Neural progenitor cell (in vitro differentiated cells): ENCODE results near the gene EIF2A. TPM values are rescaled to one million over a fixed set of nuclear protein-coding genes. Genes with fewer than 3 reads are reported as not detected.

Source experiments
- DNase-seq: peaks from one replicate; pipeline ENCODE4 v3.0.0-alpha.2; 2016; ENCODE audit warnings: low spot score
- H2AFZ ChIP-seq: fragments of 200-600 bp; sonication (generic); replicated peaks from 2 replicates; pipeline ENCODE4 v1.6.1; 2016; ENCODE audit warnings: antibody characterized with exemption
- H3F3A ChIP-seq: fragments of 200-600 bp; sonication (generic); 2 replicates; pipeline ENCODE4 v1.6.1; 2016; ENCODE audit warnings: antibody characterized with exemption, low read depth
- H3K27ac ChIP-seq: fragments of 200-600 bp; sonication (generic); 2 replicates; pipeline ENCODE4 v1.5.1; 2016; ENCODE audit warnings: mild to moderate bottlenecking
- H3K27me3 ChIP-seq: fragments of 200-600 bp; sonication (generic); 2 replicates; pipeline ENCODE4 v1.6.1; 2016; ENCODE audit warnings: mild to moderate bottlenecking, moderate library complexity
- H3K36me3 ChIP-seq: fragments of 200-600 bp; sonication (generic); 2 replicates; pipeline ENCODE4 v1.5.1; 2016
- H3K4me1 ChIP-seq: fragments of 200-600 bp; sonication (generic); 2 replicates; pipeline ENCODE4 v1.6.1; 2016; ENCODE audit warnings: mixed run types
- H3K4me2 ChIP-seq: fragments of 200-600 bp; sonication (generic); 2 replicates; pipeline ENCODE4 v1.6.1; 2016
- H3K4me3 ChIP-seq: fragments of 200-600 bp; sonication (generic); 2 replicates; pipeline ENCODE4 v1.5.1; 2016
- H3K79me2 ChIP-seq: fragments of 200-600 bp; sonication (generic); 2 replicates; pipeline ENCODE4 v1.6.1; 2016; ENCODE audit warnings: low read depth
- H3K9ac ChIP-seq: fragments of 200-600 bp; sonication (generic); 2 replicates; pipeline ENCODE4 v1.6.1; 2016
- H3K9me3 ChIP-seq: fragments of 200-600 bp; sonication (generic); 2 replicates; pipeline ENCODE4 v1.5.1; 2016; ENCODE audit warnings: low read depth
- H4K20me1 ChIP-seq: fragments of 200-600 bp; sonication (generic); 2 replicates; pipeline ENCODE4 v1.6.1; 2016; ENCODE audit warnings: low read depth
- H3K27ac Mint-ChIP-seq: 3 replicates; pipeline ENCODE4 v1.8.0; 2021; ENCODE audit warnings: mixed read lengths
- H3K27me3 Mint-ChIP-seq: 2 replicates; pipeline ENCODE4 v1.8.0; 2022; ENCODE audit warnings: low read depth, mild to moderate bottlenecking, inconsistent platforms, moderate library complexity, mixed read lengths; ENCODE audit not compliant: insufficient read depth
- H3K36me3 Mint-ChIP-seq: 3 replicates; pipeline ENCODE4 v1.8.0; 2021; ENCODE audit warnings: mixed read lengths
- H3K4me1 Mint-ChIP-seq: 3 replicates; pipeline ENCODE4 v1.8.0; 2021; ENCODE audit warnings: mixed read lengths
- H3K4me3 Mint-ChIP-seq: 3 replicates; pipeline ENCODE4 v1.8.0; 2021; ENCODE audit warnings: mild to moderate bottlenecking, moderate library complexity, mixed read lengths
- H3K9me3 Mint-ChIP-seq: 3 replicates; pipeline ENCODE4 v1.8.0; 2020; ENCODE audit warnings: mixed read lengths
- EZH2 ChIP-seq: fragments of 200-600 bp; sonication (generic); IDR thresholded peaks from 2 replicates; pipeline ENCODE4 v1.6.1; 2017; ENCODE audit warnings: antibody characterized with exemption, mild to moderate bottlenecking, moderate library complexity
- EZH2phosphoT487 ChIP-seq: fragments of 200-600 bp; sonication (generic); IDR thresholded peaks from 2 replicates; pipeline ENCODE4 v1.6.1; 2017; ENCODE audit warnings: antibody characterized with exemption
- total RNA-seq: library from RNA; depleted of rRNA; stranded (reverse); fragments of >200 nt; gene quantifications from 2 replicates; pipeline ENCODE4 v1.2.3, GENCODE V29; 2015; ENCODE audit warnings: low replicate concordance
- TF ChIP-seq, protein P1 (sequence below): fragments of 200-600 bp; sonication (generic); IDR thresholded peaks from 2 replicates; pipeline ENCODE4 v1.5.1; 2017; ENCODE audit warnings: antibody characterized with exemption, mild to moderate bottlenecking

Gene EIF2A
- total RNA-seq, 1 donor from 2014 or later: 135 TPM

DNA sequence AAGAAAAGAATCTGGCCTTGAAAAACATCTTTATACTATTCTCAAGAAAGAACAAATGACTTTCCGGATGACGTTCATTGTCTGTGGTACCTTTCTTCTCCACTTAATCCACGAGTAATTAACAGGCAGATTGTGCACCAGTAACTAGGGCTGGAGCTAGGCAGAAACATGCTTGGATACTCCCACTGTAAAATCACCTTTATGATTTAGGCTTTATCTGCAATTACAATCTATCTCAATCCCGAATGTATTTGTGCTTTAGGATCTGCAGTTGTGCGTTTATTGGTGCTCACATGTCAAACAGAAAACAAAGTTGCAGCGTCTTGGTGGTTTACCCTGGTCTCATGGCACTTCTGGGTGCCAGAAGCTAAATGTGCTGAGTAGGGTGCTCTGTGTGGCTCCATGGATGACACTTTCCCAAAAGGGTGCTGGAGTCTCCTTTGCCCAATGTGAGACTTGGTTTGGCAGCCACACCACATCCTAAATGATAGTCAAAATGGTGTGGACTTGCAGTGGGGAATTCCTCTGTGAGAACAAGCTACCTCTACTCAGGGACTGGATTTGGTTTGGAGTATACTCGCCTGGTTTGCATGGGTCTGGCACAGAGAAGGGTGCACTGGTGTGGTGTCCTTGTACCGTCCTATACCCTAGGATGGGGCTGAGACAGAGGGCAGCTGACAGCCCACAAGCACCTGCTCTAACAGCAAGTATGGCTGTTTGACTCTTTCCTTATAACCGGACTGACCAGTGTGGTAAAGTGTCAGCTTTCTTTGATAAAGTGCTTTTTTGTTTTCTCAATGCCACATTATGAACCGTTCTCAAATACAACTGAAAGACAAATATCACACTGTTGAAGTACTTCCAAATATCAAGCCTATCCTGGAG, 8.0 kb upstream of the EIF2A start:
- H3K79me2 ChIP-seq: peaks cover 12% of the 10 kb centered on the region

GRCh38 chr3:150540297-150540696, 6.3 kb upstream of the EIF2A start:
- no peak overlapping the region for H3K4me2 ChIP-seq
- no peaks in the 10 kb centered on the region for H3K27me3 ChIP-seq
- Mint-ChIP-seq H3K4me1 (peaks cover 9% of the 10 kb centered on the region), H3K9me3 (no peaks in the 10 kb centered on the region), H3K36me3 (peaks cover 1% of the 10 kb centered on the region), H3K27me3 (no peaks in the 10 kb centered on the region), H3K4me3 (no peak overlapping the region), H3K27ac (no peak overlapping the region)
- DNase-seq: no peak
- peaks cover 13% of the 10 kb centered on the region for H4K20me1 ChIP-seq
- H3K79me2 ChIP-seq: peaks cover 29% of the 10 kb centered on the region
- peaks cover 10% of the 10 kb centered on the region for H3K4me1 ChIP-seq
- no peak overlapping the region for H3K27ac ChIP-seq
- H3K9ac ChIP-seq: no peak overlapping the region
- no peak overlapping the region for H3K4me3 ChIP-seq
- H3F3A ChIP-seq: no peaks in the 10 kb centered on the region
- H3K9me3 ChIP-seq: no peaks in the 10 kb centered on the region
- no peak overlapping the region for H2AFZ ChIP-seq
- TF ChIP-seq, protein P1, sequence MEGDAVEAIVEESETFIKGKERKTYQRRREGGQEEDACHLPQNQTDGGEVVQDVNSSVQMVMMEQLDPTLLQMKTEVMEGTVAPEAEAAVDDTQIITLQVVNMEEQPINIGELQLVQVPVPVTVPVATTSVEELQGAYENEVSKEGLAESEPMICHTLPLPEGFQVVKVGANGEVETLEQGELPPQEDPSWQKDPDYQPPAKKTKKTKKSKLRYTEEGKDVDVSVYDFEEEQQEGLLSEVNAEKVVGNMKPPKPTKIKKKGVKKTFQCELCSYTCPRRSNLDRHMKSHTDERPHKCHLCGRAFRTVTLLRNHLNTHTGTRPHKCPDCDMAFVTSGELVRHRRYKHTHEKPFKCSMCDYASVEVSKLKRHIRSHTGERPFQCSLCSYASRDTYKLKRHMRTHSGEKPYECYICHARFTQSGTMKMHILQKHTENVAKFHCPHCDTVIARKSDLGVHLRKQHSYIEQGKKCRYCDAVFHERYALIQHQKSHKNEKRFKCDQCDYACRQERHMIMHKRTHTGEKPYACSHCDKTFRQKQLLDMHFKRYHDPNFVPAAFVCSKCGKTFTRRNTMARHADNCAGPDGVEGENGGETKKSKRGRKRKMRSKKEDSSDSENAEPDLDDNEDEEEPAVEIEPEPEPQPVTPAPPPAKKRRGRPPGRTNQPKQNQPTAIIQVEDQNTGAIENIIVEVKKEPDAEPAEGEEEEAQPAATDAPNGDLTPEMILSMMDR: no peak
- no peak for TF ChIP-seq EZH2phosphoT487
- no peak for TF ChIP-seq EZH2
- peaks cover 8% of the 10 kb centered on the region for H3K36me3 ChIP-seq

More for the DNA sequence above, 8.0 kb upstream of the EIF2A start:
- H3K27ac ChIP-seq: no peak overlapping the region
- H3K9me3 ChIP-seq: no peaks in the 10 kb centered on the region
- DNase-seq: no peak
- Mint-ChIP-seq H3K27ac (no peak overlapping the region), H3K36me3 (peaks cover 1% of the 10 kb centered on the region), H3K4me3 (no peak overlapping the region), H3K4me1 (no peaks in the 10 kb centered on the region), H3K27me3 (no peaks in the 10 kb centered on the region), H3K9me3 (no peaks in the 10 kb centered on the region)
- peaks cover 8% of the 10 kb centered on the region for H3K36me3 ChIP-seq
- H3F3A ChIP-seq: no peaks in the 10 kb centered on the region
- no peak overlapping the region for H3K4me2 ChIP-seq
- H2AFZ ChIP-seq: no peak overlapping the region
- H3K4me3 ChIP-seq: no peak overlapping the region
- no peaks in the 10 kb centered on the region for H3K4me1 ChIP-seq
- no peaks in the 10 kb centered on the region for H4K20me1 ChIP-seq
- TF ChIP-seq, protein P1: no peak
- TF ChIP-seq EZH2phosphoT487: no peak
- no peak for TF ChIP-seq EZH2
- H3K27me3 ChIP-seq: no peaks in the 10 kb centered on the region
- H3K9ac ChIP-seq: no peak overlapping the region

- H3K4me2 ChIP-seq: no peak overlapping the region
- DNase-seq: no peak
- Mint-ChIP-seq H3K27me3 (peaks cover 2% of the 10 kb centered on the region), H3K9me3 (no peaks in the 10 kb centered on the region), H3K36me3 (peaks cover 1% of the 10 kb centered on the region), H3K4me3 (no peak overlapping the region), H3K27ac (no peak overlapping the region), H3K4me1 (peaks cover 9% of the 10 kb centered on the region)
- H3K27me3 ChIP-seq: no peaks in the 10 kb centered on the region
- H4K20me1 ChIP-seq: peaks cover 20% of the 10 kb centered on the region
- no peaks in the 10 kb centered on the region for H3K9me3 ChIP-seq
- peaks cover 11% of the 10 kb centered on the region for H3K4me1 ChIP-seq
- H3K36me3 ChIP-seq: peaks cover 8% of the 10 kb centered on the region
- H3F3A ChIP-seq: peaks cover 6% of the 10 kb centered on the region
- TF ChIP-seq, protein P1: no peak
- TF ChIP-seq EZH2 (no peak), EZH2phosphoT487 (no peak)
- no peak overlapping the region for H2AFZ ChIP-seq
- peaks cover 36% of the 10 kb centered on the region for H3K79me2 ChIP-seq
- no peak overlapping the region for H3K9ac ChIP-seq
- H3K27ac ChIP-seq: no peak overlapping the region
- no peak overlapping the region for H3K4me3 ChIP-seq
Observed at GRCh38 chr3:150540991-150541390, 5.6 kb upstream of the EIF2A start.
